Ovary (tissue), 3 donors: Measurements from ENCODE around the gene LMNB1.

Experiments used
- POLR2A ChIP-seq: fragments of 450-650 bp; IDR thresholded peaks from one replicate; pipeline ENCODE4 v1.6.1; 2017; ENCODE audit warnings: antibody characterized with exemption, mild to moderate bottlenecking, moderate library complexity
- TF ChIP-seq, protein P1 (sequence below), 3 donors: fragments of 450-650 bp in 2 of 3; fragments of 200-600 bp in 1 of 3; IDR thresholded peaks; one replicate each; pipeline versions ENCODE4 v1.5.1 to v1.8.0; 2016 to 2022; ENCODE audit warnings: antibody characterized with exemption in 3 of 3, mild to moderate bottlenecking in 1 of 3
- donor health status: DM: no; HTN: no; CAD: no.

DNA sequence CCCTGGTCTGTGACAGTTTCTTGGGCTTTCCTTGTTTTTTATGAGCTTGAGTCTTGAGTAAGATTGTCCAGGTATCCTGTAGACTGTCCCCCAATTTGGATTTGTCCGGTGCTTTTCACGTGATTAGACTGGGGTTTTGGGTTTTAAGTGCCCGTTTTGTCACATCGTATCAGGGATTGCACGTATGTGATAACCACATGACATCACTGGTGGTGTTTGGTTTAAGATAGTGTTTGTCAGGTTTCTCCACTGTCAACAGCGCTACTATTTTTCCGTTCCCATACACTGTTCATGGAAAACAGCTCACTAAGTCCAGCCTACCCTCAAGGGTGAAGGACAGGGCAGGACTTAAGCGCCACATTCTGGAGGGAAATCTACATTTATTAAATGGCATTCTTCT lies 39.7 kb downstream of the LMNB1 start:
- TF ChIP-seq POLR2A, result no peak
- TF ChIP-seq, protein P1, sequence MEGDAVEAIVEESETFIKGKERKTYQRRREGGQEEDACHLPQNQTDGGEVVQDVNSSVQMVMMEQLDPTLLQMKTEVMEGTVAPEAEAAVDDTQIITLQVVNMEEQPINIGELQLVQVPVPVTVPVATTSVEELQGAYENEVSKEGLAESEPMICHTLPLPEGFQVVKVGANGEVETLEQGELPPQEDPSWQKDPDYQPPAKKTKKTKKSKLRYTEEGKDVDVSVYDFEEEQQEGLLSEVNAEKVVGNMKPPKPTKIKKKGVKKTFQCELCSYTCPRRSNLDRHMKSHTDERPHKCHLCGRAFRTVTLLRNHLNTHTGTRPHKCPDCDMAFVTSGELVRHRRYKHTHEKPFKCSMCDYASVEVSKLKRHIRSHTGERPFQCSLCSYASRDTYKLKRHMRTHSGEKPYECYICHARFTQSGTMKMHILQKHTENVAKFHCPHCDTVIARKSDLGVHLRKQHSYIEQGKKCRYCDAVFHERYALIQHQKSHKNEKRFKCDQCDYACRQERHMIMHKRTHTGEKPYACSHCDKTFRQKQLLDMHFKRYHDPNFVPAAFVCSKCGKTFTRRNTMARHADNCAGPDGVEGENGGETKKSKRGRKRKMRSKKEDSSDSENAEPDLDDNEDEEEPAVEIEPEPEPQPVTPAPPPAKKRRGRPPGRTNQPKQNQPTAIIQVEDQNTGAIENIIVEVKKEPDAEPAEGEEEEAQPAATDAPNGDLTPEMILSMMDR (IDR thresholded peaks at IDR 0.05), result no peak
